B cell (primary cell): ENCODE measurements around the gene ARAP2. TPM values are rescaled to one million over a fixed set of nuclear protein-coding genes. Genes with fewer than 3 reads are reported as not detected.

Experiments
- ATAC-seq: fragments of 200-7000 bp; cut with Tn5 transposase; one replicate; pipeline ENCODE4 v1.10.0; 2021; ENCODE audit warnings: low read depth, mild to moderate bottlenecking, moderate number of reproducible peaks, moderate library complexity
- CTCF ChIA-PET: fragments of 350-600 bp; sonication (Branson Sonifier 250); formaldehyde crosslinking; loops from one replicate; lab custom pipeline; 2021; ENCODE audit warnings: antibody characterized with exemption, inconsistent platforms; lab: Charles Lee
- POLR2A ChIA-PET: fragments of 350-600 bp; sonication (Branson Sonifier 250); formaldehyde crosslinking; loops from one replicate; lab custom pipeline; 2021; ENCODE audit warnings: antibody characterized with exemption; lab: Charles Lee
- DNase-seq: peaks from one replicate; pipeline ENCODE4 v3.0.0; 2013
- H2AFZ ChIP-seq: 2 replicates; pipeline ENCODE4 v1.6.1; 2012; ENCODE audit warnings: mild to moderate bottlenecking, low read depth, low read length; ENCODE audit not compliant: insufficient read depth, poor library complexity, severe bottlenecking
- H3K27ac ChIP-seq, 2 donors: 1 replicate in 1 of 2; 2 replicates in 1 of 2; pipeline ENCODE4 v1.5.1; 2012 to 2013; ENCODE audit warnings: low read length in 2 of 2, mild to moderate bottlenecking in 2 of 2, moderate library complexity in 1 of 2
- H3K27me3 ChIP-seq, 4 experiments: fragments of 200-600 bp in 1 of 4; sonication (generic) in 1 of 4; replicated peaks in 1 of 4; 1 replicate in 2 of 4; 2 replicates in 2 of 4; pipeline versions ENCODE4 v1.6.1 to v1.7.0; 2013 to 2016; ENCODE audit warnings: low read length in 3 of 4, mild to moderate bottlenecking in 2 of 4, mixed read lengths in 1 of 4, moderate library complexity in 1 of 4; ENCODE audit not compliant: insufficient read depth in 4 of 4, control insufficient read depth in 3 of 4; ENCODE audit errors: control extremely low read depth in 1 of 4
- H3K36me3 ChIP-seq, 2 experiments: replicated peaks in 1 of 2; 1 replicate in 1 of 2; 2 replicates in 1 of 2; pipeline versions ENCODE4 v1.6.1 to v1.7.1; 2013; ENCODE audit warnings: low read length in 1 of 2; ENCODE audit not compliant: insufficient read depth in 2 of 2, control insufficient read depth in 1 of 2; ENCODE audit errors: control extremely low read depth in 1 of 2, extremely low read depth in 1 of 2
- H3K4me1 ChIP-seq, 2 donors: fragments of 200-600 bp in 1 of 2; sonication (generic) in 1 of 2; 1 replicate in 1 of 2; 2 replicates in 1 of 2; pipeline versions ENCODE4 v1.5.1 to v1.6.1; 2013 to 2017; ENCODE audit warnings: low read length in 2 of 2; ENCODE audit not compliant: control insufficient read depth in 2 of 2, insufficient read depth in 2 of 2
- H3K4me2 ChIP-seq: replicated peaks from 2 replicates; pipeline ENCODE3; 2012; ENCODE audit warnings: mild to moderate bottlenecking, low read depth, low read length; ENCODE audit not compliant: poor library complexity, severe bottlenecking
- H3K4me3 ChIP-seq, 5 experiments: fragments of 200-600 bp in 1 of 5; sonication (generic) in 1 of 5; 1 replicate in 3 of 5; 2 replicates in 2 of 5; pipeline versions ENCODE4 v1.5.1 to v1.7.0; 2011 to 2016; ENCODE audit warnings: low read length in 4 of 5, mild to moderate bottlenecking in 4 of 5, low read depth in 2 of 5, control low read depth in 1 of 5, moderate library complexity in 1 of 5; ENCODE audit not compliant: insufficient read depth in 1 of 5; ENCODE audit errors: control extremely low read depth in 1 of 5, extremely low read depth in 1 of 5
- H3K79me2 ChIP-seq: fragments of 200-600 bp; sonication (generic); one replicate; pipeline ENCODE4 v1.6.0; 2016; ENCODE audit warnings: low read length; ENCODE audit not compliant: control insufficient read depth, insufficient read depth
- H3K9ac ChIP-seq: fragments of 200-600 bp; sonication (generic); 2 replicates; pipeline ENCODE4 v1.6.1; 2017; ENCODE audit warnings: mild to moderate bottlenecking, low read length, moderate library complexity
- H3K9me3 ChIP-seq, 3 donors: one replicate each; pipeline versions ENCODE4 v1.6.1 to v1.7.1; 2013; ENCODE audit warnings: low read length in 2 of 3; ENCODE audit not compliant: control insufficient read depth in 2 of 3, insufficient read depth in 1 of 3; ENCODE audit errors: control extremely low read depth in 1 of 3
- H4K20me1 ChIP-seq: 2 replicates; pipeline ENCODE4 v1.6.0; 2012; ENCODE audit warnings: mild to moderate bottlenecking, low read length; ENCODE audit not compliant: insufficient read depth, control insufficient read depth, poor library complexity, severe bottlenecking
- H3K27ac Mint-ChIP-seq: one replicate; pipeline ENCODE4 v1.8.0; 2021; ENCODE audit warnings: mixed read lengths
- H3K27me3 Mint-ChIP-seq: one replicate; pipeline ENCODE4 v1.8.0; 2021; ENCODE audit warnings: mixed read lengths
- H3K4me1 Mint-ChIP-seq: one replicate; pipeline ENCODE4 v1.8.0; 2021; ENCODE audit warnings: mixed read lengths
- H3K4me3 Mint-ChIP-seq: one replicate; pipeline ENCODE4 v1.8.0; 2021; ENCODE audit warnings: mixed read lengths
- H3K9me3 Mint-ChIP-seq: one replicate; pipeline ENCODE4 v1.8.0; 2022; ENCODE audit warnings: mixed read lengths; ENCODE audit not compliant: insufficient read depth
- CTCF ChIP-seq: fragments of 200-600 bp; IDR thresholded peaks from one replicate; pipeline ENCODE4 v1.8.0; 2022; ENCODE audit warnings: antibody characterized with exemption, mild to moderate bottlenecking
- EZH2 ChIP-seq: IDR thresholded peaks from 2 replicates; pipeline ENCODE4 v1.6.1; 2012; ENCODE audit warnings: borderline replicate concordance, low read depth, mild to moderate bottlenecking, moderate library complexity, low read length; ENCODE audit not compliant: insufficient read depth, poor library complexity, severe bottlenecking
- WGBS: methylation state at CpG from one replicate; pipeline ENCODE4 v1.1.5; 2013; ENCODE audit warnings: missing lambda C conversion rate; ENCODE audit not compliant: insufficient coverage; 5-methylcytosine and 5-hydroxymethylcytosine counted together
- intact Hi-C: fragments of 100-400 bp; cut with micrococcal nuclease; formaldehyde crosslinking; loops from one replicate; pipeline ENCODE4 v1.10.0; 2022
- polyA plus RNA-seq: library from polyadenylated mRNA; depleted of rRNA; stranded (reverse); fragments of >200 nt; gene quantifications from 2 replicates; pipeline ENCODE4 v1.2.3, GENCODE V29; 2012
- total RNA-seq, 2 donors: library from RNA; stranded (reverse); fragments of 120-200 nt in 1 of 2; gene quantifications; 1 replicate in 1 of 2; 2 replicates in 1 of 2; pipeline versions ENCODE4 v1.2.3 to v1.2.4, GENCODE V29; 2013 to 2022

The ARAP2 gene
- total and polyA plus RNA-seq, 2 donors (not counting 1 experiment from before 2014, with no cell fraction given) = 13.2 to 88.0 TPM

- no peak for DNase-seq
- ATAC-seq = no peak
Observed at GRCh38 chr4:36207831-36208520, 36.3 kb downstream of the ARAP2 start.

More at GRCh38 chr4:36207831-36208520, 36.3 kb downstream of the ARAP2 start:
- no peak overlapping the region for H3K27ac Mint-ChIP-seq
- Histone ChIP-seq H3K27ac (no peak overlapping the region), H3K4me3 (no peak overlapping the region), H3K4me1 (peaks cover 6% of the 10 kb centered on the region in 2 donors), H3K4me2 (no peak overlapping the region), H3K9ac (no peak overlapping the region), H3K9me3 (no peaks in the 10 kb centered on the region), H3K36me3 (peaks cover 20 to 21% of the 10 kb centered on the region in 2 experiments), H3K79me2 (peaks cover 2% of the 10 kb centered on the region), H2AFZ (no peak overlapping the region), H3K27me3 (no peaks in the 10 kb centered on the region), H4K20me1 (no peaks in the 10 kb centered on the region)
- peaks cover 12% of the 10 kb centered on the region for H3K4me1 Mint-ChIP-seq
- no peak overlapping the region for H3K4me3 Mint-ChIP-seq
- POLR2A ChIA-PET = no interaction called here
- H3K27me3 Mint-ChIP-seq = no peaks in the 10 kb centered on the region
- no peak for TF ChIP-seq CTCF
- no peak for TF ChIP-seq EZH2
- 56% methylated on average over 2 of the region's 9 CpGs for WGBS
- intact Hi-C loops = no loop called here
- no peaks in the 10 kb centered on the region for H3K9me3 Mint-ChIP-seq
- CTCF ChIA-PET = no interaction called here
